Fibroblast of peridontal ligament (primary cell): ENCODE results near the gene RPL27.
"Not testable (repeated sequence)": the region's sequence is repeated elsewhere in the genome, so short reads cannot be mapped to it uniquely, and the experiment has no call there.

Source experiments
- DNase-seq: peaks from one replicate; pipeline ENCODE4 v3.0.0-alpha.2; 2010; ENCODE audit errors: extremely low read depth

The RPL27 gene

DNA sequence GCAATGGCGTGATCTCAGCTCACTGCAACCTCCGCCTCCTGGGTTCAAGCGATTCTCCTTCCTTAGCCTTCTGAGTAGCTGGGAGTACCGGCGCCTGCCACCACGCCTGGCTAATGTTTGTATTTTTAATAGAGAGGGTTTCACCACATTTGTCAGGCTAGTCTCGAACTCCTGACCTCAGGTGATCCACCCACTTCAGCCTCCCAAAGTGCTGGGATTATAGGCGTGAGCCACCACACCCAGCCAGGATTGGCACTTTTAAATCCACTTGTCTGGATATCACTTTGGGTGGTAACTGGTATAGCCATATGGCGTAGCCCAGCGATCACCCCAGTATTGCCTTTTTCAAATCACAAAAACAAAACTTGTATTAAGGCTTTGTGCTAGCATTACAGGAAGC, 4.3 kb upstream of the RPL27 start:
- DNase-seq = not testable (repeated sequence)

DNA sequence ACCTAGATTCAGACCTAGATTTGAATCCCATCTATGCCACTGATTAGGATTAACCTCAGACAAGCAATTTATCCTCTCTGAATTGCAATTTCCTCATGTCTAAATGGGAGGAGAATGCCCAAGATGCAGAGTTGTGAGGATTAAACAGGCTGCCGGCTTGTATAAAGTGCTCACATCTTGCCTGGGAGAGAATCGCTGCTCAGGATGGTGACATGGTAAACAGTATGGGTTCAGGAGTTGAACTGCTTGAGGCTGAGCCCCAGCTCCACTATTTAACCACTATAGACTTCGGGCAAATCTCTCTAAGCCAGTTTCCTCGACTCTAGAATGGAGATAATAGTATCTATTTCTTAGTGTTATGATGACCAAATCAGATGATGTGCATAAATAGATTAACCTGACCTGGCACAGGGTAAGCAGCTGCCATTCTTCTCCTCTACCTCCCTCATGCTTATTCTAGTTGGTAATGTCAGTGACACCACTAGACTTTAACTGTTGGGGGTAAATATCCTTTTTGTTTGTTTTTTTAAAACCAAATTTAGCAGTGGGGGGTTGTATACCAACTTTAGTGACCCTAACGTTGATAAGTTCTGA, 732 bp upstream of the RPL27 start:
- DNase-seq = peak; percentile 28

DNA sequence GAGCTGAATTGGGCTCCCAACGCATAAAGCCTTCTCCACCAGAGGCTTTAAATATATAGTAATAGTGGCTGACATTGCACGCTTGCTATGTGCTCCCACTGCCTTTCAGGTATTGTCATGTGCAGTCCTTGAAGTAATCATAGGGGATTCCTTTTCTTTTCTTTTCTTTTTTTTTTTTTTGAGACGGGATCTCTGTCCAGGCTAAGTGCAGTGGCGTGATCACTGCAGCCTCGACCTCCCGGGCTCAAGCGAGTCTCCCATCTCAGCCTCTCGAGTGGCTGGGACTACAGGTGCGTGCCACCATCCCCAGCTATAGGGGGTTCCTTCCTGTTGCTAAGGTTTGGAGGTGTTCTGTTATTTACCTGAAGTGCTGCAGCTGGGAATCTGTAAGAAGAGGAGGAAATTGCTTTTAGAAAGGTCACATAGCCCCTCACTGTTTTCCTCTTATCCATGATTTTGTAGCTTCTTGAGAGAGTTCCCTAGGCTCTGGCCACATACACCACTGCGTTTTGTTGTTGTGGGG, 845 bp downstream of the RPL27 start:
- DNase-seq = no peak

GRCh38 chr17:43000894-43001293, 2.7 kb downstream of the RPL27 start:
- not testable (repeated sequence) for DNase-seq

- DNase-seq = no peak
These were observed 5.4 kb downstream of the RPL27 start for GRCh38 chr17:43003542-43004172.

- DNase-seq = peak; percentile 82
These were observed 8.7 kb downstream of the RPL27 start, which contains the start of gene IFI35 for GRCh38 chr17:43006639-43007551. Gene IFI35, plus strand, starts transcription at chr17:43006784. Its CDS starts 164 bp downstream, at chr17:43006948.

DNA sequence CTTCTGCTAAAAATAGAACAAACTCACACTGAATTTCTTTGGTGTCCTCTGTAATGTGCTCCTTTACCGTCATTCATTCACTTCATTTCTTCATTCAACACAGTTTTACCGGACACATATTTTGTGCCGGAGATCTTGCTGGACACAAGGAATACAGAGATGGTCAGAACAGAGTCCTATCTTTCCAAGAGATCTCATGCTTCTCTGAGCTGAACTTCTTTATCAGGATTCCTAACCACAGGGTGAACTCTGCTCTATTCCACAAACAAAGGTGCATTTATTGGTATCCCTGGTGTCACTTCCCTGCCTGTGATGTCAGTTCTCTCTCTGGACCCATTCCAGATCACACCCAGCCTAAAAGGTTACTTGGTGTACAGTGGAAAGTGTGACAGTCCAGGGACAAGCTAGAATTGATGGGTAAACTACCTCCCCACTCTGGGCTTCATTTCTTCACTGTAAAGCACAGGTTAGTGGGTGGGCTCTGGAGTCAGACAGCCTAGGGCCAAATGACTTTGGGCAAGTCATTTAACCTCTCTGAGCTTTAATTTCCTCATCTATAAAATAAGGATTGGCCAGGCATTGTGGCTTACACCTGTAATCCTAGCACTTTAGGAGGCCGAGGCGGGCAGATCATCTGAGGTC, 12.6 kb downstream of the RPL27 start:
- no peak for DNase-seq

DNA sequence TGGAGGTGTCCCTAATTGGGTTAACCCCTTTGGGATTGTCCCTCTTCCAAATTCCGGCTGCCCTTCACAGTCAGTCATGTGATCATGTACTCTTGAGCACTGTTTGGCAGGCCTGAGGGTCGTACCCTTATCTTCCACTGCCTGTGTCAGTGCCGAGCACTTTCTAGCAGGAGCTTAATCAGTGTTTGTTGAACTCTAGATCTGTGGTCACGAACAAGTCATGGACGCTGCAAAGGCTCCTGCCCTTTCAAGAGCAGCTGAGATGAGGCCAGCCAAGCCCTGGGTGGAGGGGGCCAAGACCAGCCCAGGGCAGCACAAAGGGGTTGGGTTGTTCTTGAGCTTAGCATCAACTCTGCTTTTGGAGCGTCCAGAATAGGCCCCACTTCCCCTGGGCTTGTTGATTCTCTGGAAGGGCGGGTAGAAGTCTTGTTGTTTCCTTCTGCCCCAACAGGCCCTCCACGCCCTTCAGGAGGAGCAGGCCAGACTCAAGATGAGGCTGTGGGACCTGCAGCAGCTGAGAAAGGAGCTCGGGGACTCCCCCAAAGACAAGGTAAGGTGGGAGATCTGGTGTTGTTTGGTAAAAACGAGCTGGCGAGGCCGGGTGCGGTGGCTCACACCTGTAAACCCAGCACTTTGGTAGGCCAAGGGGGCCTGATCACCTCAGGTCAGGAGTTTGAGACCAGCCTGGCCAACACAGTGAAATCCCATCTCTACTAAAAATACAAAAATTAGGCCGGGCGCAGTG, 13.7 kb downstream of the RPL27 start:
- no peak for DNase-seq

GRCh38 chr17:43013296-43013695, 15.1 kb downstream of the RPL27 start:
- DNase-seq = no peak

GRCh38 chr17:43014020-43014648, 15.9 kb downstream of the RPL27 start:
- no peak for DNase-seq

GRCh38 chr17:43014649-43015542, 16.7 kb downstream of the RPL27 start:
- DNase-seq = no peak

GRCh38 chr17:43015579-43015978, 17.4 kb downstream of the RPL27 start:
- DNase-seq = no peak

DNA sequence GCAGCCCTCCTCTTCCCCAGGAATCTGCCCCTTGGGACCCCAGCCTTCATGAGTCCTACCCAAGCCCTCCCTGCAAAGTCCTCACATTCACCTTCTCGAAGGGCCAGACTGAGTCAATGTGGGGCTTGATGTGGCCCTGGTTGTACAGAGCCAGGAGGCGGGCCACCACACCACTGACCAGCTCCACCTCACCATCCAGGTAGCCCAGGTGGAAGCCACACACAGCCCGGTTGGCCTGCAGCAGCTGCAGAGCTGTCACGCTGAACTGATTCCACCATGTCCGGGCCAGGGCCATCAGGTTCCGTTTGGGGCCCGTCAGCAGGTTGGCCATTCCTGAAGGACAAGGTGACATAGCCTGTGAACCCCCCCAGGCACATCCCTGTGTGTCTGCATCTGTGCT, 18.0 kb downstream of the RPL27 start:
- DNase-seq = no peak

DNA sequence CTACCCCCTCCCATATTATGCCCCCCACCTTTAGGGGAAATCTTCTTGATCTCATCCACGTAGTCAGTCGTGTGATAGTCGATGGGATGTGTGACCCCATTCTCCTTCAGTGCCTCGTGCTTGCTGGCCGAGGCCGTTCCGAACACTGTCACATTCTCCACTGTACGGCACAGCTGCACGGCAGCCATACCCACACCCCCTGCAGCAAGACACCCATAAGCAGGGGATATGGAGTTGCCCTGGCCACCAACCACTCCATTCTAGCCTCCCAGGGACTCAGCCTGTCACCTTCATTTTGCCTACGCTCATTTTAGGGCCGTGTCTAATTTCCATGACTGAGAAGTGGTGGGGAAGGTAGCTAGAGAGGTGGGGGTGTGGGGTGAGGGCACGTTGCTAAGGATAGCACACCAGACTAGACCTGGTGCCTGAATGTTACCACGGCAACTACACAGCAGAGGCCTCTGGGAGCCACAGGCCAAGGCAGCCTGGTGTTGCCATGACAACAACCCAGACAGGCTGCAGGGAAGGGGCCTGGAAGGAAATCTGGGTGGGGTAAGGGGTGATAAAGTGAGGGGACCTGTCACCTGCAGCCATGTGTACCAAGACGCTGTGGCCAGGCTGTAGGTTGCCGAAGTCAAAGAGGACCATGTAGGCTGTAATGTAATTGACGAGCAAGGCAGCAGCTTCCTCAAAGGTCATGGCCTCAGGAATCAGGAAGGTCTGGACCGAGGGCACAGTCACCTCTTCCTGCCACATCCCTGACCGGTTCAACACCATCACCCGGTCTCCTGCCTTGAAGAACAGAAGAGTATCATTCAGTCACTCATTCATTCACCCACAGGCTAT, 20.0 kb downstream of the RPL27 start:
- no peak for DNase-seq

GRCh38 chr17:43018932-43019331, 20.7 kb downstream of the RPL27 start:
- DNase-seq = peak; percentile 49

GRCh38 chr17:43019418-43019817, 21.2 kb downstream of the RPL27 start:
- no peak for DNase-seq

GRCh38 chr17:43020030-43020621, 21.9 kb downstream of the RPL27 start:
- DNase-seq = no peak
